Measurements from ENCODE around the gene MRGPRX3. TPM values are rescaled to one million over a fixed set of nuclear protein-coding genes. Genes with fewer than 3 reads are reported as not detected.

The MRGPRX3 gene
- total RNA-seq, 1 experiment from 2014 or later = not detected

- H3K36me3 ChIP-seq (ENCODE audit: control insufficient read depth, insufficient read depth, low read length) = peaks cover 10% of the 10 kb centered on the region
- H3K27ac ChIP-seq (ENCODE audit: low read length) = no peak overlapping the region
- ChIA-PET POLR2A (no interaction called here), CTCF (no interaction called here)
- intact Hi-C loops (cut with micrococcal nuclease; ENCODE audit: unreplicated experiment) (no loop called here), in situ Hi-C loops (cut with HindIII; ENCODE audit: low pct_unique_long_range_greater_than_20kb, low sequenced_read_pairs) (no loop called here)
- no peaks in the 10 kb centered on the region for H3K9me3 ChIP-seq (ENCODE audit: control insufficient read depth, insufficient read depth, low read depth, low read length)
- TF ChIP-seq TCF7L2 (IDR thresholded peaks at IDR 0.05; ENCODE audit: low read depth, low read length) (no peak), POLR2AphosphoS5 (IDR thresholded peaks at IDR 0.05; ENCODE audit: low read depth, low read length) (no peak), SIN3A (IDR thresholded peaks at IDR 0.05; ENCODE audit: borderline replicate concordance, insufficient read depth, low read depth, low read length) (no peak), CTCF (IDR thresholded peaks at IDR 0.05) (no peak)
- TF ChIP-seq, protein P1, sequence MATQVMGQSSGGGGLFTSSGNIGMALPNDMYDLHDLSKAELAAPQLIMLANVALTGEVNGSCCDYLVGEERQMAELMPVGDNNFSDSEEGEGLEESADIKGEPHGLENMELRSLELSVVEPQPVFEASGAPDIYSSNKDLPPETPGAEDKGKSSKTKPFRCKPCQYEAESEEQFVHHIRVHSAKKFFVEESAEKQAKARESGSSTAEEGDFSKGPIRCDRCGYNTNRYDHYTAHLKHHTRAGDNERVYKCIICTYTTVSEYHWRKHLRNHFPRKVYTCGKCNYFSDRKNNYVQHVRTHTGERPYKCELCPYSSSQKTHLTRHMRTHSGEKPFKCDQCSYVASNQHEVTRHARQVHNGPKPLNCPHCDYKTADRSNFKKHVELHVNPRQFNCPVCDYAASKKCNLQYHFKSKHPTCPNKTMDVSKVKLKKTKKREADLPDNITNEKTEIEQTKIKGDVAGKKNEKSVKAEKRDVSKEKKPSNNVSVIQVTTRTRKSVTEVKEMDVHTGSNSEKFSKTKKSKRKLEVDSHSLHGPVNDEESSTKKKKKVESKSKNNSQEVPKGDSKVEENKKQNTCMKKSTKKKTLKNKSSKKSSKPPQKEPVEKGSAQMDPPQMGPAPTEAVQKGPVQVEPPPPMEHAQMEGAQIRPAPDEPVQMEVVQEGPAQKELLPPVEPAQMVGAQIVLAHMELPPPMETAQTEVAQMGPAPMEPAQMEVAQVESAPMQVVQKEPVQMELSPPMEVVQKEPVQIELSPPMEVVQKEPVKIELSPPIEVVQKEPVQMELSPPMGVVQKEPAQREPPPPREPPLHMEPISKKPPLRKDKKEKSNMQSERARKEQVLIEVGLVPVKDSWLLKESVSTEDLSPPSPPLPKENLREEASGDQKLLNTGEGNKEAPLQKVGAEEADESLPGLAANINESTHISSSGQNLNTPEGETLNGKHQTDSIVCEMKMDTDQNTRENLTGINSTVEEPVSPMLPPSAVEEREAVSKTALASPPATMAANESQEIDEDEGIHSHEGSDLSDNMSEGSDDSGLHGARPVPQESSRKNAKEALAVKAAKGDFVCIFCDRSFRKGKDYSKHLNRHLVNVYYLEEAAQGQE (IDR thresholded peaks at IDR 0.05; ENCODE audit: insufficient read depth in 1 of 2, low read depth in 2 of 2, low read length in 1 of 2) = no peak
- no peak overlapping the region for H3K4me3 ChIP-seq (ENCODE audit: low read depth in 2 of 2, low read length in 2 of 2)
- DNase-seq (ENCODE audit: low read depth, low spot score) (no peak), ATAC-seq (no peak)
- H3K4me1 ChIP-seq (ENCODE audit: control insufficient read depth, insufficient read depth, low read length) = no peaks in the 10 kb centered on the region
- no peaks in the 10 kb centered on the region for H3K27me3 ChIP-seq (ENCODE audit: control insufficient read depth, insufficient read depth, low read length)
- no TSS peak for BruUV-seq (replicated peaks)
Observed at GRCh38 chr11:18093959-18094358, 38.4 kb upstream of the MRGPRX3 start.

DNA sequence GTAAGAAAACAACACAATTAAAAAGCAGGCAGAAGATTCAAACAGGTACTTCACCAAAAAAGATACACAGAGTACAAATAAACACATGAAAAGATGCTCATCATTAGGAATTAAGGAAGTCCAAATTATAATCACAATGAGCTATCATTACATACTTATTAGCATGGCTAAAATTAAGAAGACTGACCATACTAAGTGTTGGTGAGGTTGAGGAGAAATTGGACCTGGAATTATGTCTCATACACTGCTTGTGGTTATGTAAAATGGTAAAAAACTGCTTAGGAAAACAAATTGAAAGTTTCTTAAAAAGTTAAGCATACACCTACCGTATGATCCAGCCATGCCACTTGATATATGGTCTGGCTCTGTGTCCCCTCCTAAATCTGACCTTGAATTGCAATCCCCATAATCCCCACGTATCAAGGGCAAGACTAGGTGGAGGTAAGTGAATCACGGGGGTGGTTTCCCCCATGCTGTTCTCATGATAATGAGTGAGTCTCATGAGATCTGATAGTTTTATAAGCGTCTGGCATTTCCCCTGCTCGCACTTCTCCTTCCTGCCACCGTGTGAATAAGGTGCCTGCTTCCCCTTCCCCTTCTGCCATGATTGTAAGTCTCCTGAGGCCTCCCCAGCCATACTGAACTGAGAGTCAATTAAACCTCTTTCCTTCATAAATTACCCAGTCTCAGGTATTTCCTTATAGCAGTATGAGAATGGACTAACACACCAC lies 31.3 kb upstream of the MRGPRX3 start:
- no peak for DNase-seq (ENCODE audit: low read depth, low spot score)
- no peak overlapping the region for H3K4me3 ChIP-seq (ENCODE audit: low read depth in 2 of 2, low read length in 2 of 2)
- H3K27me3 ChIP-seq (ENCODE audit: control insufficient read depth, insufficient read depth, low read length) = no peaks in the 10 kb centered on the region
- H3K4me1 ChIP-seq (ENCODE audit: control insufficient read depth, insufficient read depth, low read length) = peaks cover 10% of the 10 kb centered on the region
- TF ChIP-seq, protein P1 (IDR thresholded peaks at IDR 0.05; ENCODE audit: insufficient read depth in 1 of 2, low read depth in 2 of 2, low read length in 1 of 2) = no peak
- TF ChIP-seq CTCF (IDR thresholded peaks at IDR 0.05) (no peak), SIN3A (IDR thresholded peaks at IDR 0.05; ENCODE audit: borderline replicate concordance, insufficient read depth, low read depth, low read length) (no peak), POLR2AphosphoS5 (IDR thresholded peaks at IDR 0.05; ENCODE audit: low read depth, low read length) (no peak), TCF7L2 (IDR thresholded peaks at IDR 0.05; ENCODE audit: low read depth, low read length) (no peak)
- H3K27ac ChIP-seq (ENCODE audit: low read length) = no peak overlapping the region
- peaks cover 7% of the 10 kb centered on the region for H3K36me3 ChIP-seq (ENCODE audit: control insufficient read depth, insufficient read depth, low read length)
- no TSS peak for BruUV-seq (replicated peaks)
- H3K9me3 ChIP-seq (ENCODE audit: control insufficient read depth, insufficient read depth, low read depth, low read length) = no peaks in the 10 kb centered on the region
- no peak for ATAC-seq
- ChIA-PET POLR2A (no interaction called here), CTCF (interaction anchor here (0.7 kb wide), 1 partner anchor 15 kb away, joined by 12 read pairs; no protein-coding TSS in a partner anchor)
- intact Hi-C loops (cut with micrococcal nuclease; ENCODE audit: unreplicated experiment) = loop anchor here (5.0 kb wide), 1 partner anchor 89 kb away; the partner anchor contains the start of gene SERGEF
- in situ Hi-C loops (cut with HindIII; ENCODE audit: low pct_unique_long_range_greater_than_20kb, low sequenced_read_pairs) = no loop called here

Data from Panc1 (cell line).